Testis (tissue), 3 donors: ENCODE measurements around the gene AP2B1. TPM values are rescaled to one million over a fixed set of nuclear protein-coding genes. Genes with fewer than 3 reads are reported as not detected.

ENCODE experiments used
- DNase-seq: peaks from one replicate; pipeline ENCODE4 v3.0.0-alpha.2; 2019
- H3K27ac ChIP-seq, 2 donors: fragments of 200-600 bp; sonication (generic); one replicate each; pipeline ENCODE4 v1.5.1; 2019
- H3K27me3 ChIP-seq: fragments of 200-600 bp; sonication (generic); one replicate; pipeline ENCODE4 v1.5.1; 2019
- H3K36me3 ChIP-seq: fragments of 200-600 bp; sonication (generic); one replicate; pipeline ENCODE4 v1.5.1; 2017; ENCODE audit warnings: low read depth; ENCODE audit errors: missing control alignments
- H3K4me1 ChIP-seq: fragments of 200-600 bp; sonication (generic); one replicate; pipeline ENCODE4 v1.5.1; 2019
- H3K4me3 ChIP-seq, 2 donors: fragments of 200-600 bp; sonication (generic); one replicate each; pipeline ENCODE4 v1.5.1; 2017 to 2019
- H3K9me3 ChIP-seq: fragments of 200-600 bp; sonication (generic); one replicate; pipeline ENCODE4 v1.5.1; 2017
- POLR2A ChIP-seq: fragments of 450-650 bp; IDR thresholded peaks from one replicate; pipeline ENCODE4 v1.6.1; 2017; ENCODE audit warnings: antibody characterized with exemption, mild to moderate bottlenecking, moderate library complexity
- WGBS, 2 donors: methylation state at CpG; one replicate each; pipeline ENCODE4 v1.1.5; 2018; 5-methylcytosine and 5-hydroxymethylcytosine counted together
- intact Hi-C: fragments of 100-400 bp; cut with DNase I; formaldehyde crosslinking; loops from one replicate; pipeline ENCODE4 v1.15.1; 2023; ENCODE audit warnings: low total_unique reads
- polyA plus RNA-seq: library from polyadenylated mRNA; stranded (reverse); fragments of 350-450 nt; fragmentation: Illumina TruSeq; extraction: RNeasy Lipid Tissue Mini Kit (QIAGEN cat#74804); gene quantifications from one replicate; pipeline ENCODE4 v1.2.3, GENCODE V29; 2014; ENCODE audit warnings: low read depth, low replicate concordance; ENCODE audit not compliant: insufficient read depth
- small RNA-seq, 2 donors: library from RNA; depleted of rRNA; stranded (forward); fragments of <200 nt; gene quantifications; one replicate each; pipeline ENCODE3, GENCODE V24; 2016
- total RNA-seq, 2 donors: library from RNA; depleted of rRNA; stranded (reverse); fragments of >200 nt; gene quantifications; one replicate each; pipeline ENCODE4 v1.2.3, GENCODE V29; 2016
- TF ChIP-seq, protein P1 (sequence below), 3 experiments: fragments of 450-650 bp in 2 of 3; fragments of 200-600 bp in 1 of 3; sonication (generic) in 1 of 3; IDR thresholded peaks; one replicate each; pipeline ENCODE4 v1.5.1; 2016 to 2019; ENCODE audit warnings: antibody characterized with exemption in 3 of 3, mild to moderate bottlenecking in 2 of 3, moderate library complexity in 1 of 3

AP2B1 gene
- total and polyA plus RNA-seq, 3 donors from 2014 or later = 132 to 310 (median 147) TPM

DNA sequence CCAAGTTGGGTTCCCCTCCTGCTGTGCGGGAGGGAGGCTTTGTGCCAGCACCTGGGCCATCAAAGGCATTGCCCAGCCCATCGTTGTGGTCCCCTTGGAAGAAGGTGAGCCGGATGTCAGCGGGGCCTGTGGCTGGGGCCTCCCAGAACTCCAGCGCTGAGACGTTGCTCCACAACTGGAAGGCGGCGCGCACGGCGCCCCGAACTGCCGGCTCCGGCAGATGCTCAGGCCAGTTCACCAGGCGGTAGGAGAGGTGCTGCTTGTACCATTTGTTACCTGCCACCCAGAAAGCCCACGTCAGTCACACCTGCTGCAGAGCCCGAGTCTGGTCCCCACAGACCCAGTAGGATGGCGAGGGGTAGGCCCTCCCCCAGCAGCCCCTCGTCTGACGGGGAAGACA is 186.0 kb downstream of the AP2B1 start:
- Histone ChIP-seq H3K9me3 (no peaks in the 10 kb centered on the region), H3K36me3 (no peaks in the 10 kb centered on the region), H3K27ac (no peak overlapping the region), H3K4me1 (peaks cover 18% of the 10 kb centered on the region), H3K4me3 (no peak overlapping the region), H3K27me3 (no peaks in the 10 kb centered on the region)
- TF ChIP-seq, protein P1, sequence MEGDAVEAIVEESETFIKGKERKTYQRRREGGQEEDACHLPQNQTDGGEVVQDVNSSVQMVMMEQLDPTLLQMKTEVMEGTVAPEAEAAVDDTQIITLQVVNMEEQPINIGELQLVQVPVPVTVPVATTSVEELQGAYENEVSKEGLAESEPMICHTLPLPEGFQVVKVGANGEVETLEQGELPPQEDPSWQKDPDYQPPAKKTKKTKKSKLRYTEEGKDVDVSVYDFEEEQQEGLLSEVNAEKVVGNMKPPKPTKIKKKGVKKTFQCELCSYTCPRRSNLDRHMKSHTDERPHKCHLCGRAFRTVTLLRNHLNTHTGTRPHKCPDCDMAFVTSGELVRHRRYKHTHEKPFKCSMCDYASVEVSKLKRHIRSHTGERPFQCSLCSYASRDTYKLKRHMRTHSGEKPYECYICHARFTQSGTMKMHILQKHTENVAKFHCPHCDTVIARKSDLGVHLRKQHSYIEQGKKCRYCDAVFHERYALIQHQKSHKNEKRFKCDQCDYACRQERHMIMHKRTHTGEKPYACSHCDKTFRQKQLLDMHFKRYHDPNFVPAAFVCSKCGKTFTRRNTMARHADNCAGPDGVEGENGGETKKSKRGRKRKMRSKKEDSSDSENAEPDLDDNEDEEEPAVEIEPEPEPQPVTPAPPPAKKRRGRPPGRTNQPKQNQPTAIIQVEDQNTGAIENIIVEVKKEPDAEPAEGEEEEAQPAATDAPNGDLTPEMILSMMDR (IDR thresholded peaks at IDR 0.05) = no peak
- no peak for TF ChIP-seq POLR2A
- 92% methylated on average over 17 of the region's 20 CpGs; no CpG with 5 or more reads in 1 of the 2 donors for WGBS, 2 donors
- no peak for DNase-seq
- intact Hi-C loops = no loop called here

DNA sequence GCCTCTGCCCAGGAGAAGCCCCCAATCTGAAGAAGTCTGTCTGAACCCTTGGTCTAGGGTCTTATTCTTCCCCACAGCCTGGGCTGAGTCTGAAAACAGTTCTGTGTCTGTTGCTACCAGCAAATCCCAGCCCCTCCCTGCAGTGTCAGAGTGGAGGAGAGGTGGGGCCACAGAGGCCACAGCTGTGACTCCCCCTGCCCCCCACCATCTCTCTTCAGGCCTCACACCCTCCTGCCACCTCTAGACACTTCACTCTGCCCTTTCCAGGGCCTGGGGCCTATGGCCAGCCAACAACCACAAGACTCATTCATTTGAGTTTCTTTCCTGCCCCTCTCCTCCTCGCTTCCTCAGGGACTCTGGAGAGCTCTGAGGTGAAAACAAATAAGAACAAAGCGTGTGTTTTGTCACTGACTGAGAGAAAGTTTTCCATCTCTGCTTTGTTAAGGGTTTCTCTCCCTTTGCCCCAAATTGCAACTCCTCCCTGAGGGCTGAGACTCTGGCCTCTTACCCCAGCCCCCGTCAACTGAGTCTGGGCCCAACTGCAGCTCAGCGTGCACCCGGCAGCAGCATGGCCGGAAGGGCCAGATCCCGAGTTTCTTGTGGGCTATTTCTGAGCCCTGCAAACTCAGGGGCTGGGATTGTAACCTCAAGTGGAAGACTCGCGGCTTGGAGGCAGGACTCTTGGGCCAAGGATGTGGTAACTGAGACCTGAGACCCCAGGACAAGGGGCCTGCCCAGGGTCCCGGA is 186.7 kb downstream of the AP2B1 start:
- no peaks in the 10 kb centered on the region for H3K36me3 ChIP-seq
- intact Hi-C loops = no loop called here
- H3K4me1 ChIP-seq = peaks cover 18% of the 10 kb centered on the region
- DNase-seq = no peak
- peak overlapping the region; percentile 31 to 66 for H3K27ac ChIP-seq
- no peak overlapping the region for H3K4me3 ChIP-seq
- no peaks in the 10 kb centered on the region for H3K9me3 ChIP-seq
- TF ChIP-seq, protein P1 (IDR thresholded peaks at IDR 0.05) = no peak
- TF ChIP-seq POLR2A = no peak
- WGBS, 2 donors = 71% methylated on average over 3 to 10 of the region's 10 CpGs
- no peaks in the 10 kb centered on the region for H3K27me3 ChIP-seq

DNA sequence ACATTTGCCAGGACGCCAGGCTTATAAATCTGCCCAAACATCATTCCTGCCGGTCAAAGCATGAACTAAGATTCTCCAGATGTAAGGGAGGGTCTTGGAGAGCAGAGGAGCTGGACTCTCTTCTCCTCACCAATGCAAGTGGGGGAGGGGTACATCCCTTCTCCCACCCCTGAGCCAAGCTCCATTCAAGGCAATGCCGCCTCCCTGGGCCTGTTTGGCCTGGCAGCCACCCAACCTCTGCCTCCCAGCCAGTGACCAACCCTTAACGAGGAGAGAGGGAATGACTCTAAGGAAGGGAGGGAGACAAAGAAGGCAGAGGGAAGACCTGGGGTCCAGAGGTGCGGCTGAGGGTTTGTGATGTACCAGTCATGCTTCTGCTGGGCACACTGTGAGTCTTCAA is 187.4 kb downstream of the AP2B1 start:
- H3K4me3 ChIP-seq = no peak overlapping the region
- no peaks in the 10 kb centered on the region for H3K9me3 ChIP-seq
- intact Hi-C loops = no loop called here
- H3K27me3 ChIP-seq = no peaks in the 10 kb centered on the region
- H3K4me1 ChIP-seq = peaks cover 18% of the 10 kb centered on the region
- no peaks in the 10 kb centered on the region for H3K36me3 ChIP-seq
- WGBS, 2 donors = 51 to 60% methylated on average over 5 of the region's 5 CpGs
- DNase-seq = peak; percentile 65
- no peak for TF ChIP-seq POLR2A
- H3K27ac ChIP-seq = peak overlapping the region in 1 of 2 donors; percentile 66

DNA sequence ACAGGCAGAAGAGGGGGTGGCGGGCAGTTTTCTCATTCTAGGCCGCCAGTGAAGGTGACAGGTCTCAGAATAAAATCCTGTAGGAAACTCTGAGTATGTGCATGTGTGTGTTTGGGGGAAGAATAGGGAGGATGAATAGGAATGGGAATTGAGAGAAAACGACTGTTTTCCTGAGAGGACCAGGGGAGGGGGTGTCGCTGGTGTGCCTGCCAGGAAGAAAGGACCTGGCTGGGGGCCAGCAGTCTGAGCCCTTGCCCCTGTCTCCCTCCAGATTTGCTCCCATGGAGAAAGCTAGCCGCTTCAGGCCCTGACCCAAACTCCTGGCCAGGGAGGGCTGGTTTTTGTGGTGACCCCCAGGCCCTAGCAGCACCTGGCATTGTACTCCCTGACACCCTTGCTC is 187.9 kb downstream of the AP2B1 start:
- H3K4me1 ChIP-seq = peaks cover 18% of the 10 kb centered on the region

DNA sequence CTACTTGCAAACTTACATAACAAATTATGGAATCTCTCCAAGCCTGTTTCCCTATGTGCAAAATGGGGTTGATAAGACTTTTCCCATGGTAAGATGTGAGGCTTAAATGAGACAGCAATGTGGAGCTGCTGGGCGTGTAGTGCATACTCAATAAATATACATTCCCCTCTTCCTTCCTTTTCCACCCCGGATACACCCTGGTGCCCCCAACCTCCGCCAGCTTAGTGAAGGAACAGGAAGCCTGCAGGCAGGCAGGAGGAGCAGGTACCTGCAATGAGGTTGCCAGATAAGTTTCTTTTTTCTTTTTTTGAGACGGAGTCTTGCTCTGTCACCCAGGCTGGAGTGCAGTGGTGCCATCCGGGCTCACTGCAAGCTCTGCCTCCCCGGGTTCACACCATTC is 188.5 kb downstream of the AP2B1 start:
- 77 to 81% methylated on average over 6 of the region's 6 CpGs for WGBS, 2 donors
- Histone ChIP-seq H3K9me3 (no peaks in the 10 kb centered on the region), H3K27me3 (no peaks in the 10 kb centered on the region), H3K36me3 (no peaks in the 10 kb centered on the region), H3K4me3 (no peak overlapping the region), H3K27ac (peak overlapping the region in 1 of 2 donors; percentile 66), H3K4me1 (peaks cover 18% of the 10 kb centered on the region)
- DNase-seq = no peak
- no peak for TF ChIP-seq POLR2A
- TF ChIP-seq, protein P1 (IDR thresholded peaks at IDR 0.05) = no peak
- intact Hi-C loops = no loop called here

More for the DNA sequence above, 187.9 kb downstream of the AP2B1 start:
- Histone ChIP-seq H3K4me3 (no peak overlapping the region), H3K27ac (peak overlapping the region in 1 of 2 donors; percentile 66), H3K9me3 (no peaks in the 10 kb centered on the region), H3K36me3 (no peaks in the 10 kb centered on the region), H3K27me3 (no peaks in the 10 kb centered on the region)
- intact Hi-C loops = no loop called here
- DNase-seq = no peak
- 66 to 68% methylated on average over 5 of the region's 5 CpGs for WGBS, 2 donors
- no peak for TF ChIP-seq POLR2A
- TF ChIP-seq, protein P1 (IDR thresholded peaks at IDR 0.05) = no peak

Small RNA genes lying within 50 kb of the gene (small RNA-seq; reads per million reads assigned to genes)
- gene AC004134.1 = 0 reads per million in 2 donors
- 0 reads per million in 2 donors for gene AC015911.1
- 147 to 198 reads per million in 2 donors for gene SNORD7

Other genes with a start within 250 kb of the AP2B1 start
- 1 to 10 TPM; 5.5 to 6.4 TPM for gene SLFN11, start 213.7 kb upstream of the AP2B1 start, total RNA-seq
- gene SLFN11, start 213.7 kb upstream of the AP2B1 start, polyA plus RNA-seq = 9.3 TPM
- 1 to 10 TPM; 2.9 to 4.7 TPM for gene SLFN12, start 154.8 kb upstream of the AP2B1 start, total RNA-seq
- gene SLFN12, start 154.8 kb upstream of the AP2B1 start, polyA plus RNA-seq = 2.6 TPM
- gene SLFN13, start 138.6 kb upstream of the AP2B1 start, total RNA-seq = 1 to 10 TPM; 2.2 to 2.6 TPM
- gene SLFN13, start 138.6 kb upstream of the AP2B1 start, polyA plus RNA-seq = 2.5 TPM
- 1 to 10 TPM; 1.0 to 1.4 TPM for gene SLFN12L, start 49.6 kb upstream of the AP2B1 start, total RNA-seq
- 0.69 TPM for gene SLFN12L, start 49.6 kb upstream of the AP2B1 start, polyA plus RNA-seq
- under 1 TPM; 0.37 to 0.55 TPM for gene SLFN14, start 26.5 kb upstream of the AP2B1 start, total RNA-seq
- gene SLFN14, start 26.5 kb upstream of the AP2B1 start, polyA plus RNA-seq = 0.30 TPM
- gene PEX12, start 8.8 kb upstream of the AP2B1 start, total RNA-seq = 10 to 100 TPM; 13.6 to 17.3 TPM
- 15.1 TPM for gene PEX12, start 8.8 kb upstream of the AP2B1 start, polyA plus RNA-seq
- 1 to 10 TPM; 2.5 to 4.8 TPM for gene RASL10B, start 144.3 kb downstream of the AP2B1 start, total RNA-seq
- gene RASL10B, start 144.3 kb downstream of the AP2B1 start, polyA plus RNA-seq = 3.8 TPM
- under 1 TPM; 0.31 to 0.71 TPM for gene GAS2L2, start 165.9 kb downstream of the AP2B1 start, total RNA-seq
- 0.62 TPM for gene GAS2L2, start 165.9 kb downstream of the AP2B1 start, polyA plus RNA-seq
- 100 to 1,000 TPM in 1 of 2 donors, 10 to 100 TPM in 1; 48.8 to 102 TPM for gene C17orf50, start 173.6 kb downstream of the AP2B1 start, total RNA-seq
- gene C17orf50, start 173.6 kb downstream of the AP2B1 start, polyA plus RNA-seq = 154 TPM
- gene MMP28, start 208.3 kb downstream of the AP2B1 start, total RNA-seq = 100 to 1,000 TPM; 179 to 237 TPM
- 78.3 TPM for gene MMP28, start 208.3 kb downstream of the AP2B1 start, polyA plus RNA-seq
- 100 to 1,000 TPM; 133 to 160 TPM for gene TAF15, start 222.2 kb downstream of the AP2B1 start, total RNA-seq
- gene TAF15, start 222.2 kb downstream of the AP2B1 start, polyA plus RNA-seq = 185 TPM